Measurements from ENCODE around the gene SPG7.
A peak's percentile ranks its signal among the peaks of the same experiment; 100 is the strongest.

The SPG7 gene

DNA sequence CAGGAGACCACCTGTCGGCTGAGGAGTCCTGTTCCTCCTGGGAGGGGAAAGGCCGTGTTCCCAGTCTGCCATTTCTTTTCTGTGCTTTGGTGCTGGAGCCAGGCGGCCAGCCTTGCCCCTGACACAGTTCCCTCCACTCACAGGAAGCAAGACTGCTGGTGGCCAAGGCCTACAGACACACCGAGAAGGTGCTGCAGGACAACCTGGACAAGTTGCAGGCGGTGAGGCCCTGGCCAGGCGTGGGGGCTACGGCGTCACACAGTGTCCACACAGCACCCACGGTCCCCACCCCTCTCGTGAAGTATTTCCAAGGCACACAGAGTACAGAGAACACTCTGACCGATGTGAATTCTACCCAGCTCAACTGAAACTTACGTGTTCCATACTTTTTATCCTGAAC lies 46.1 kb downstream of the SPG7 start:
- TF ChIP-seq, protein P1, sequence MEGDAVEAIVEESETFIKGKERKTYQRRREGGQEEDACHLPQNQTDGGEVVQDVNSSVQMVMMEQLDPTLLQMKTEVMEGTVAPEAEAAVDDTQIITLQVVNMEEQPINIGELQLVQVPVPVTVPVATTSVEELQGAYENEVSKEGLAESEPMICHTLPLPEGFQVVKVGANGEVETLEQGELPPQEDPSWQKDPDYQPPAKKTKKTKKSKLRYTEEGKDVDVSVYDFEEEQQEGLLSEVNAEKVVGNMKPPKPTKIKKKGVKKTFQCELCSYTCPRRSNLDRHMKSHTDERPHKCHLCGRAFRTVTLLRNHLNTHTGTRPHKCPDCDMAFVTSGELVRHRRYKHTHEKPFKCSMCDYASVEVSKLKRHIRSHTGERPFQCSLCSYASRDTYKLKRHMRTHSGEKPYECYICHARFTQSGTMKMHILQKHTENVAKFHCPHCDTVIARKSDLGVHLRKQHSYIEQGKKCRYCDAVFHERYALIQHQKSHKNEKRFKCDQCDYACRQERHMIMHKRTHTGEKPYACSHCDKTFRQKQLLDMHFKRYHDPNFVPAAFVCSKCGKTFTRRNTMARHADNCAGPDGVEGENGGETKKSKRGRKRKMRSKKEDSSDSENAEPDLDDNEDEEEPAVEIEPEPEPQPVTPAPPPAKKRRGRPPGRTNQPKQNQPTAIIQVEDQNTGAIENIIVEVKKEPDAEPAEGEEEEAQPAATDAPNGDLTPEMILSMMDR (IDR thresholded peaks at IDR 0.05; ENCODE audit: low read depth, low read length) = no peak
- H3K4me3 ChIP-seq (ENCODE audit: low read depth, low read length) = no peak overlapping the region

DNA sequence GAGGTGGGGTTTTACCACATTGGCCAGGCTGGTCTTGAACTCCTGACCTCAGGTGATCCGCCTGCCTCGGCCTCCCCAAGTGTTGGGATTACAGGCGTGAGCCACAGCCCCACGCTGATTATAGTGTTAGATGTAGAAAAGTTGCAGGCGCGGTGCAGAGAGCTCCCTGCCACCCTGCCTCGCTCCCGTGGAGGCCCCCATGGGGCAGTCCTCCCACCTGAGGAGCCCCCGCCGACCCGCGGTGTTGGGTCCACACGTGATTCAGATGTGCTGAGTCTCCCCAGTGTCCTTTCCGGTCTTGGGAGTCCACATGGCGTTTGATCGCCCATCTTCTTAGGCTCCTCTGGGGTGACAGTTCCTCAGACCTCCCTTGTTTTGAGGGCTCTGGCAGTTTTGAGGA lies 47.1 kb downstream of the SPG7 start:
- no peak overlapping the region for H3K4me3 ChIP-seq (ENCODE audit: low read depth, low read length)
- TF ChIP-seq, protein P1 (IDR thresholded peaks at IDR 0.05; ENCODE audit: low read depth, low read length) = no peak

DNA sequence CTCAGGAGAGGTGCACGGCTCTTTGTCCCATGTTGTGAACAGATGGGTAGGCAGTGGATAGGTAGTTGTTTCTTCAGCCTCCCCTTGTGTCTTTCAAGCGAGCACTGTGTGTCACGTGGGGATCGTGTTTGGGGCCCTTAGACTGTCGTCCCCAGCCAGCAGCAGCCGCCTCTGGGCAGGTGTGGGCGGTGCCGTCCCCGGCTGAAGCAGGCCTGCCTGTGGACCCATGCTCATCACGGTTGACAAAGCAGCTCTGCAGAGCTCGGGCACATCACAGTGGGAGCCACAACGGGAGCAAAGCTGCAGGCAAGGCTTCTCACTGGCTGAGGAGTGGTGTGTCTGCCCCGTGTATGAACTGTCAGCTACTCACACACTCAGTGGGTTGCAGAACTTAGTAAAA lies 47.6 kb downstream of the SPG7 start:
- TF ChIP-seq, protein P1 (IDR thresholded peaks at IDR 0.05; ENCODE audit: low read depth, low read length) = no peak
- H3K4me3 ChIP-seq (ENCODE audit: low read depth, low read length) = no peak overlapping the region

DNA sequence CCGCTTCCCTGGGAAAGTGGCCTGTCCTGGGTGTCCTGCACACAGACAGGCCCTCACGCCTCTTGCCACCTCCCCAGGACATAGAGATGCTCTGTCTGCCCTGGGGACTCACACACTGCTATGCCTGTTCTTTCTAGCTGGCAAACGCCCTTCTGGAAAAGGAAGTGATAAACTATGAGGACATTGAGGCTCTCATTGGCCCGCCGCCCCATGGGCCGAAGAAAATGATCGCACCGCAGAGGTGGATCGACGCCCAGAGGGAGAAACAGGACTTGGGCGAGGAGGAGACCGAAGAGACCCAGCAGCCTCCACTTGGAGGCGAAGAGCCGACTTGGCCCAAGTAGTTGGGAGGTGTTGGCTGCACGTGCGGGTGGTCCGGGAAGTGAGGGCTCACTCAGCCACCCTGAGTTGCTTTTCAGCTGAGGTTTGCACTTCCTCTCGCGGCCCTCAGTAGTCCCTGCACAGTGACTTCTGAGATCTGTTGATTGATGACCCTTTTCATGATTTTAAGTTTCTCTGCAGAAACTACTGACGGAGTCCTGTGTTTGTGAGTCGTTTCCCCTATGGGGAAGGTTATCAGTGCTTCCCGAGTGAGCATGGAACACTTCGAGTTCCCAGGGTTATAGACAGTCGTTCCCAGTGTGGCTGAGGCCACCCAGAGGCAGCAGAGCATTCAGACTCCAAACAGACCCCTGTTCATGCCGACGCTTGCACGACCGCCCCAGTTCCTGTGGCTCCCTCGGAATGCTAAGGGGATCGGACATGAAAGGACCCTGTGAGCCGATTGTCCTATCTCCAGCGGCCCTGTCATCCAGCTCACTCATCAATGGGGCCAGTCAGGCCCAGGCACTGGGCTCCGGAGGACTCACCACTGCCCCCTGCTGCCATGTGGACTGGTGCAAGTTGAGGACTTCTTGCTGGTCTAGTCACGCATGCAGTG lies 48.8 kb downstream of the SPG7 start:
- TF ChIP-seq, protein P1 (IDR thresholded peaks at IDR 0.05; ENCODE audit: low read depth, low read length) = peak; percentile 85
- no peak overlapping the region for H3K4me3 ChIP-seq (ENCODE audit: low read depth, low read length)

DNA sequence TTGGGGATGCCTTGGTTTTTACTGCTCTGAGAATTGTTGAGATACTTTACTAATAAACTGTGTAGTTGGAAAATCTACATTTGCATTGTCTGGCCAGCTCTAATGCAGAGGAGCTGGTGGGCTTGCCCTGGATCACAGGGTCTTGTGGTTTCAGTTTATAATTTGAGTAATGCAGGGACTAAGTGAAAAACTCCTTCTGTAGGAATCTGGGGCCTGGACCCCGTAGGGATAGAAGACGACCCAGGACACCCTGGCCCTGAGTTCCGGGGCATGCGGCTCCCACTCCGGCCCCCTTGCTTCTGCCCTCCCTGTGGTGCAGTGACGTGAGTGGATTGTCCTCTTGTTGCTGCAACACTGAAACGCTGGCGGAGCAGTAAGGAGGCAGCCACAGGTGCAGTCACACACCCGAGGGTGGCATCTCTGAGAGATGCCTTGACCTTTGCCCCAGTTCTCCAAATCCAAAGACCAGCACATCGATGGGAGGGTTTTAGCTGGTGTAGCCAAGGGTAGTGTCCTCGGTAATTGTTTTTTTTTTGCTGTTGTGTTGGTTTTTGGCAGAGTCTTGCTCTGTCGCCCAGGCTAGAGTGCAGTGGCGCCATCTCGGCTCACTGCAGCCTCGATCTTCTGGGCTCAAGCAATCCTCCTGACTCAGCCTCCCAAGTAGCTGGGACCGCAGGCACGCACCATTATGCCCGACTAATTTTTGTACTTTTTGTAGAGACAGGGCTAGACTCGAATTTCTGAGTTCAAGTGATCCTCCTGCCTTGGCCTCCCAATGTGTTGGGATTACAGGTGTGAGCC lies 49.7 kb downstream of the SPG7 start:
- TF ChIP-seq, protein P1 (IDR thresholded peaks at IDR 0.05; ENCODE audit: low read depth, low read length) = no peak
- H3K4me3 ChIP-seq (ENCODE audit: low read depth, low read length) = no peak overlapping the region

DNA sequence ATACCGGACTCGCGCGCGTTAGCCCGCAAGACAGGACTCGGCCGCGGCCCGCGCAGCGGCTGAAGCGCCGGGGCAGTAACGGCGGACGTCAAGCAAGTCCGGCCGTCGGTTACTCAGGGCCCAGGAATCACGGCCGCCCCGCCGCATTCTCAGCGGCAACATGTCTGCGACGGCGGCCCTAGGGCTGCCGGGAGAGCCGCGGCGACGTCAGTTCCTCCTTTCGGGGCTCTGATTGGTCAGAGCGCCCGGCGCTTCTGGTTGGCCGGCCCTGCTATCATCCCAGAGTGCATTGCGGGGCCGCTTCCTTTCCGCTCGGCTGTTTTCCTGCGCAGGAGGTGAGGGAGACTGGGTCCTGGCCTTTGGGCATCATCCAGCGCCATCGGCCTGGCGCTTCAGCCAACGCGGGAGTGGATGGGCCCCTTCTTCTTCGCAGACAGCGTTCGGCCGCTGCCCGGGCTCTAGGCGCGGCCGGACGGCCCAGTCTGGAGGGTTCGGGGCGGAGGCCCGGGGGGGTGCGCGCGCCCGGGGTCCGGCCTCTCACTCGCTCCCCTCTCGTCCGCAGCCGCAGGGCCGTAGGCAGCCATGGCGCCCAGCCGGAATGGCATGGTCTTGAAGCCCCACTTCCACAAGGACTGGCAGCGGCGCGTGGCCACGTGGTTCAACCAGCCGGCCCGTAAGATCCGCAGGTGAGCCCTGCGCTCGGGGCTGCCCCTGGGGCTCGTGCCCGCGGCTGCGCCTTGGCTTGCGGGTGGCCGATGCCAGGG lies 52.4 kb downstream of the SPG7 start, which contains the start of gene RPL13:
RPL13 (plus strand) TSS at position 305 of the 764 bp plus-strand sequence; CDS start at position 583, 278 bp downstream.
- TF ChIP-seq, protein P1 (IDR thresholded peaks at IDR 0.05; ENCODE audit: low read depth, low read length) = no peak

More for the DNA sequence above, 52.4 kb downstream of the SPG7 start, which contains the start of gene RPL13:
- peak within 1 kb of the TSS; percentile 87 for H3K4me3 ChIP-seq (ENCODE audit: low read depth, low read length)

Measured in WI38 (cell line).